Measurements from ENCODE around the gene IL17RE. TPM values are rescaled to one million over a fixed set of nuclear protein-coding genes. Genes with fewer than 3 reads are reported as not detected.

IL17RE gene
- total and polyA plus RNA-seq, 2 of the 13 experiments (the other 11 are each of a cell fraction or from before 2014, with no cell fraction given): 14.5 to 24.1 TPM

- TF ChIP-seq CENPBD1 (CRISPR knock-in tag; IDR thresholded peaks at IDR 0.05; ENCODE audit: borderline replicate concordance, low read depth): no peak
- no peak for TF ChIP-seq ZFP1 (CRISPR knock-in tag; IDR thresholded peaks at IDR 0.05)
- peak; percentile 35; the same call in 1 of the 2 replicates for TF ChIP-seq ZNF20 (CRISPR knock-in tag; IDR thresholded peaks at IDR 0.05)
- no peak; the same call in 1 of the 2 replicates for TF ChIP-seq ZNF83 (CRISPR knock-in tag; IDR thresholded peaks at IDR 0.05; ENCODE audit: borderline replicate concordance)
- 0 out of 2 replicates have a peak, but pooled peaks have one; percentile 42 for TF ChIP-seq CERS6 (CRISPR knock-in tag; IDR thresholded peaks at IDR 0.05)
- no peak for TF ChIP-seq ZNF282 (IDR thresholded peaks at IDR 0.05; ENCODE audit: partially characterized antibody)
- peak; percentile 48 for TF ChIP-seq DMAP1 (CRISPR knock-in tag; IDR thresholded peaks at IDR 0.05)
- TF ChIP-seq ZNF558 (CRISPR knock-in tag; IDR thresholded peaks at IDR 0.05; ENCODE audit: borderline replicate concordance): peak; percentile 91
- TF ChIP-seq ADNP (CRISPR knock-in tag; IDR thresholded peaks at IDR 0.05): no peak
- TF ChIP-seq MAX (IDR thresholded peaks at IDR 0.05): peak; percentile 33
- TF ChIP-seq ZNF143 (CRISPR knock-in tag; IDR thresholded peaks at IDR 0.05): no peak
- peak; percentile 28; the same call in 1 of the 2 replicates for TF ChIP-seq SAP130 (CRISPR knock-in tag; IDR thresholded peaks at IDR 0.05; ENCODE audit: low read depth)
- no peak for TF ChIP-seq CEBPB (IDR thresholded peaks at IDR 0.05; ENCODE audit: borderline replicate concordance, low read depth, low read length)
- TF ChIP-seq SOX5 (CRISPR knock-in tag; IDR thresholded peaks at IDR 0.05; ENCODE audit: borderline replicate concordance): no peak
- no peak for TF ChIP-seq NONO (IDR thresholded peaks at IDR 0.05)
- peak; percentile 87 for TF ChIP-seq NONO (CRISPR knock-in tag; conservative IDR thresholded peaks at IDR 0.05)
- TF ChIP-seq GABPA (IDR thresholded peaks at IDR 0.05; ENCODE audit: low read depth, low read length): no peak
- TF ChIP-seq GABPA (CRISPR knock-in tag; IDR thresholded peaks at IDR 0.05; ENCODE audit: low read depth): peak; percentile 27; the same call in 1 of the 2 replicates
- peak; percentile 90 for TF ChIP-seq CTCF (CRISPR knock-in tag; IDR thresholded peaks at IDR 0.05)
- no peak for TF ChIP-seq ATF1 (CRISPR knock-in tag; IDR thresholded peaks at IDR 0.05)
- no peak for TF ChIP-seq ZNF44 (CRISPR knock-in tag; IDR thresholded peaks at IDR 0.05)
- no peak for TF ChIP-seq TBL1XR1 (IDR thresholded peaks at IDR 0.05; ENCODE audit: borderline replicate concordance, low read length, partially characterized antibody)
- TF ChIP-seq ZNF12 (CRISPR knock-in tag; IDR thresholded peaks at IDR 0.05): peak; percentile 36; the same call in 1 of the 2 replicates
These were observed 30.4 kb downstream of the IL17RE start (continued) for GRCh38 chr3:9932843-9933560.

All from HepG2 (cell line).